NCI-H2227 treated with DMSO at 0.1 percent for 48 hours (cell line): ENCODE data around the gene SORCS2.

Source experiments
- DNase-seq: peaks from one replicate; lab custom pipeline; 2025; lab: John Stamatoyannopoulos, UW

SORCS2 gene

GRCh38 chr4:7620814-7621176, 428.5 kb downstream of the SORCS2 start:
- DNase-seq: no peak

GRCh38 chr4:7621252-7622035, 429.1 kb downstream of the SORCS2 start:
- no peak for DNase-seq

- no peak for DNase-seq
Measured at GRCh38 chr4:7622371-7622770, 430.0 kb downstream of the SORCS2 start.

GRCh38 chr4:7623468-7623867, 431.1 kb downstream of the SORCS2 start:
- no peak for DNase-seq

- DNase-seq: no peak
Measured at GRCh38 chr4:7624396-7624980, 432.1 kb downstream of the SORCS2 start.

GRCh38 chr4:7625071-7625470, 432.7 kb downstream of the SORCS2 start:
- DNase-seq: no peak

- no peak for DNase-seq
Measured at GRCh38 chr4:7626531-7626930, 434.2 kb downstream of the SORCS2 start.

GRCh38 chr4:7627251-7628250, 435.2 kb downstream of the SORCS2 start:
- no peak for DNase-seq

GRCh38 chr4:7628432-7628831, 436.1 kb downstream of the SORCS2 start:
- no peak for DNase-seq

GRCh38 chr4:7629501-7630254, 437.3 kb downstream of the SORCS2 start:
- no peak for DNase-seq

GRCh38 chr4:7630568-7631287, 438.4 kb downstream of the SORCS2 start:
- no peak for DNase-seq

- no peak for DNase-seq
Measured at GRCh38 chr4:7631288-7632014, 439.1 kb downstream of the SORCS2 start.

- no peak for DNase-seq
Measured at GRCh38 chr4:7632341-7632740, 440.0 kb downstream of the SORCS2 start.

- DNase-seq: no peak
Measured at GRCh38 chr4:7632971-7633370, 440.6 kb downstream of the SORCS2 start.

GRCh38 chr4:7634661-7635251, 442.4 kb downstream of the SORCS2 start:
- DNase-seq: no peak

GRCh38 chr4:7635445-7636239, 443.3 kb downstream of the SORCS2 start:
- DNase-seq: no peak

- no peak for DNase-seq
Measured at GRCh38 chr4:7636240-7636508, 443.8 kb downstream of the SORCS2 start.

- no peak for DNase-seq
Measured at GRCh38 chr4:7637139-7637538, 444.8 kb downstream of the SORCS2 start.

- no peak for DNase-seq
Measured at GRCh38 chr4:7637971-7638370, 445.6 kb downstream of the SORCS2 start.

GRCh38 chr4:7638489-7638888, 446.2 kb downstream of the SORCS2 start:
- no peak for DNase-seq
